PFSK-1 (cell line): ENCODE results near the gene PTPRH.

Experiments
- FOXP2 ChIP-seq: optimal IDR thresholded peaks from 2 replicates; pipeline ENCODE3; 2011; ENCODE audit warnings: borderline replicate concordance, control low read depth, inconsistent platforms; ENCODE audit not compliant: insufficient read depth; ENCODE audit errors: extremely low read length, extremely low read depth
- POLR2AphosphoS5 ChIP-seq: IDR thresholded peaks from 2 replicates; pipeline ENCODE4 v1.6.1; 2012; ENCODE audit warnings: low read depth, mild to moderate bottlenecking, control low read depth, low read length, moderate library complexity
- REST ChIP-seq, 2 experiments: IDR thresholded peaks; 2 replicates each; pipeline versions ENCODE4 v1.6.1 to v1.8.0; 2011 to 2012; ENCODE audit warnings: low read depth in 2 of 2, low read length in 2 of 2, control low read depth in 1 of 2, inconsistent platforms in 1 of 2, mild to moderate bottlenecking in 1 of 2, moderate library complexity in 1 of 2; ENCODE audit not compliant: insufficient read depth in 1 of 2
- SIN3A ChIP-seq: IDR thresholded peaks from 2 replicates; pipeline ENCODE4 v1.6.1; 2012; ENCODE audit warnings: mild to moderate bottlenecking, low read length, moderate library complexity, borderline replicate concordance; ENCODE audit not compliant: insufficient read depth
- TAF1 ChIP-seq: IDR thresholded peaks from 2 replicates; pipeline ENCODE4 v1.6.1; 2012; ENCODE audit warnings: low read length, control low read depth, borderline replicate concordance; ENCODE audit not compliant: insufficient read depth

The PTPRH gene

GRCh38 chr19:55245236-55245904 is 36.1 kb upstream of the PTPRH start:
- TF ChIP-seq REST (IDR thresholded peaks at IDR 0.05; ENCODE audit: insufficient read depth in 1 of 2, low read depth in 2 of 2, low read length in 2 of 2): no peak
- no peak for TF ChIP-seq TAF1
- no peak for TF ChIP-seq POLR2AphosphoS5
- TF ChIP-seq FOXP2: no peak
- no peak for TF ChIP-seq SIN3A

- no peak for TF ChIP-seq REST (IDR thresholded peaks at IDR 0.05; ENCODE audit: insufficient read depth in 1 of 2, low read depth in 2 of 2, low read length in 2 of 2)
- no peak for TF ChIP-seq FOXP2
- TF ChIP-seq POLR2AphosphoS5: no peak
- TF ChIP-seq TAF1: no peak
- no peak for TF ChIP-seq SIN3A
These were observed 34.8 kb upstream of the PTPRH start for GRCh38 chr19:55244004-55244680.

- TF ChIP-seq SIN3A (no peak), FOXP2 (no peak), POLR2AphosphoS5 (no peak), TAF1 (no peak), REST (IDR thresholded peaks at IDR 0.05; ENCODE audit: insufficient read depth in 1 of 2, low read depth in 2 of 2, low read length in 2 of 2) (no peak)
These were observed 33.2 kb upstream of the PTPRH start for GRCh38 chr19:55242517-55242916.

- TF ChIP-seq TAF1 (no peak), POLR2AphosphoS5 (no peak), SIN3A (no peak), FOXP2 (no peak), REST (IDR thresholded peaks at IDR 0.05; ENCODE audit: insufficient read depth in 1 of 2, low read depth in 2 of 2, low read length in 2 of 2) (no peak)
These were observed 32.7 kb upstream of the PTPRH start for GRCh38 chr19:55241935-55242464.
